Lung microvascular endothelial cell (primary cell): Measurements from ENCODE around the gene ZNF84. TPM values are rescaled to one million over a fixed set of nuclear protein-coding genes. Genes with fewer than 3 reads are reported as not detected.

Experiments used
- total RNA-seq: library from RNA; depleted of rRNA; stranded (reverse); fragments of >200 nt; gene quantifications from 2 replicates; pipeline ENCODE4 v1.2.1, GENCODE V29; 2014

The ZNF84 gene
- total RNA-seq, 1 donor from 2014 or later = 23.4 TPM

Other genes with a start within 250 kb of the ZNF84 start
- 41.6 and 70.0 TPM in 2 replicates for gene GOLGA3, start 208.6 kb upstream of the ZNF84 start, total RNA-seq
- 31.4 and 35.7 TPM in 2 replicates for gene CHFR, start 149.9 kb upstream of the ZNF84 start, total RNA-seq
- gene ZNF605, start 81.2 kb upstream of the ZNF84 start, total RNA-seq = 2.4 and 3.8 TPM in 2 replicates
- 4.6 and 9.9 TPM in 2 replicates for gene ZNF26, start 51.1 kb upstream of the ZNF84 start, total RNA-seq
- 32.0 and 43.8 TPM in 2 replicates for gene ZNF140, start 43.4 kb downstream of the ZNF84 start, total RNA-seq
- gene ZNF891, start 92.8 kb downstream of the ZNF84 start, total RNA-seq = 0.22 and 0.60 TPM in 2 replicates
- gene ZNF10, start 93.1 kb downstream of the ZNF84 start, total RNA-seq = 4.8 and 8.5 TPM in 2 replicates
- gene ZNF268, start 144.0 kb downstream of the ZNF84 start, total RNA-seq = 22.2 and 31.5 TPM in 2 replicates
- not detected in 2 replicates for gene ANHX, start 198.4 kb downstream of the ZNF84 start, total RNA-seq